ACC112 (cell line): ENCODE results near the gene HPSE2.

Experiments used
- H2AFZ ChIP-seq: fragments of 200-600 bp; sonication (generic); one replicate; pipeline ENCODE4 v1.6.0; 2017; ENCODE audit warnings: antibody characterized with exemption, low read length; ENCODE audit not compliant: unreplicated experiment
- H3K27ac ChIP-seq: fragments of 200-600 bp; sonication (generic); 2 replicates; pipeline ENCODE4 v1.5.1; 2014; ENCODE audit warnings: low read depth, mild to moderate bottlenecking, antibody characterized with exemption, low read length, moderate library complexity
- H3K27me3 ChIP-seq: fragments of 200-600 bp; sonication (generic); 2 replicates; pipeline ENCODE4 v1.6.1; 2014; ENCODE audit warnings: mild to moderate bottlenecking, antibody characterized with exemption, low read length, moderate library complexity, mixed read lengths; ENCODE audit not compliant: insufficient read depth
- H3K36me3 ChIP-seq: fragments of 200-600 bp; sonication (generic); 2 replicates; pipeline ENCODE4 v1.6.1; 2016; ENCODE audit warnings: mild to moderate bottlenecking, antibody characterized with exemption, low read length, moderate library complexity, mixed read lengths; ENCODE audit not compliant: insufficient read depth
- H3K4me1 ChIP-seq: fragments of 200-600 bp; sonication (generic); one replicate; pipeline ENCODE4 v1.6.1; 2016; ENCODE audit warnings: low read length, mixed read lengths; ENCODE audit not compliant: insufficient read depth, unreplicated experiment, control insufficient read depth
- H3K4me3 ChIP-seq: fragments of 200-600 bp; sonication (generic); 2 replicates; pipeline ENCODE4 v1.5.1; 2014; ENCODE audit warnings: mild to moderate bottlenecking, low read depth, low read length
- H3K79me2 ChIP-seq: fragments of 200-600 bp; sonication (generic); one replicate; pipeline ENCODE4 v1.6.0; 2016; ENCODE audit warnings: low read length; ENCODE audit not compliant: control insufficient read depth, unreplicated experiment, insufficient read depth

The HPSE2 gene

DNA sequence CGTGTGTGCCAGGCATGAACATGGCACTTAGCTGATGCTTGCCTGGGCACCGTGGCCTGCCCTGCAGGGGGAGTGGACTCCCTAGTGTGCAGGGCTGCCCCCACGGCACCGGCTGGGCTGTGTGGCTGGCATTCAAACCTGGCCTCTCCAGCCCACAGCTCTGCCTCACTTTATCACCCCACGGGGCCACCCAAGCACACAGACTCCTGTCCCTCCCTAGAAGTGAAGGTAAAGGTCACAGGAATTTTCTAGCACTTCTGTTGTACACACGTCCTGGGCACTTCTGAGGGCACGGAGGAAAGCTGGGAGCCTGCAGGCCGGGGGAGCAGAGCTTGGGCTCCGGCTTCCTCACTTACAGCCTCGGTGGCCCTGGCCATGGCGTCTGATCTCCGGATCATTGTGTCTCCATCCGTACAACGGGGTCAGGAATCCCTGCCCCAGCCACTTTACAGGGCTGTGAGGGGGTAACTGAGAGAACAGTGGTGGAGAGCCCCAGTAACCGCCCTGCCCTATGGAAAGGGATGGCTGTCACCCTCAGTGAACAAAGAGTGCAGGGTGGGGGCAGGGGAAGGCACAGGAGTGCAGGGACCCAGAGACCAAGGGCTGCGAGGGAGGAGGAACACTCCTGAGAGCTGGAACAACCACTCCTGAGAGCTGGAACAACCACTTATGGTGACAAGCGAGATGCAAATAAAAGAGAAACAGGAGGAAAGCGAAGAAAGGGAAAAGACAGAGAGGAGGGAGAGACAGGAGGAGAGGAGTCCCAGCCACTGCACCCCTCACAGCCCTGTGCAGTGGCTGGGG, 816.8 kb downstream of the HPSE2 start:
- H2AFZ ChIP-seq, result no peak overlapping the region
- peaks cover 7% of the 10 kb centered on the region for H3K79me2 ChIP-seq
- peaks cover 12% of the 10 kb centered on the region for H3K4me1 ChIP-seq

GRCh38 chr10:98417973-98418664, 817.5 kb downstream of the HPSE2 start:
- H3K27me3 ChIP-seq, result no peaks in the 10 kb centered on the region
- H2AFZ ChIP-seq, result no peak overlapping the region
- H3K4me3 ChIP-seq, result no peak overlapping the region
- no peak overlapping the region for H3K27ac ChIP-seq
- H3K4me1 ChIP-seq, result peaks cover 12% of the 10 kb centered on the region
- H3K36me3 ChIP-seq, result no peaks in the 10 kb centered on the region
- H3K79me2 ChIP-seq, result peaks cover 8% of the 10 kb centered on the region

More for the DNA sequence above, 816.8 kb downstream of the HPSE2 start:
- Histone ChIP-seq H3K27ac (no peak overlapping the region), H3K36me3 (no peaks in the 10 kb centered on the region), H3K4me3 (no peak overlapping the region), H3K27me3 (no peaks in the 10 kb centered on the region)

DNA sequence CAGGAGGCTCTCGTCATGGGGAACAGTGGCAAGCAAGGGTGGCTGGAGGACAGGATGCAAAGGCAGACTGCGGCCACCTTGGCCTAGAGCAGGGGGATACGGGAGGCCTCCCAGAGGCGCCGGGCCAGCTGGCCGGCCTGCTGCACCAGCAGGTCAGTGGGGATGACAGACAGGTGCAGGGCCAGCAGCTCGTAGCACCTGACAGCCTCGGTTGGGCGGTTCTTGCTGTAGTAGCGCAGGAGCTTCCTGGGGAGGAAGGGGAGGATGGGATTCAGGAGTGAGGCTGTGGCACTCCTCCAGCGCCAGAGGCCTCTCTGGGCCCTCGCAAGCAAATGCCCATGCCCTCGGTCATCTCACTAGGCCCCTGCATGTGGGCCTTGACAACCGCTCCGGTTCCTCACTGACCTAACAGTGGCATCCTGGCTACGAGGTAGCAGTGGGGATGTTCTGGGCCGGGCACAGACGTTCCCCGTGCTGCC, 818.1 kb downstream of the HPSE2 start:
- peaks cover 12% of the 10 kb centered on the region for H3K4me1 ChIP-seq
- no peak overlapping the region for H3K4me3 ChIP-seq
- peaks cover 10% of the 10 kb centered on the region for H3K79me2 ChIP-seq
- H3K36me3 ChIP-seq, result no peaks in the 10 kb centered on the region
- H3K27ac ChIP-seq, result no peak overlapping the region
- H2AFZ ChIP-seq, result no peak overlapping the region
- no peaks in the 10 kb centered on the region for H3K27me3 ChIP-seq

DNA sequence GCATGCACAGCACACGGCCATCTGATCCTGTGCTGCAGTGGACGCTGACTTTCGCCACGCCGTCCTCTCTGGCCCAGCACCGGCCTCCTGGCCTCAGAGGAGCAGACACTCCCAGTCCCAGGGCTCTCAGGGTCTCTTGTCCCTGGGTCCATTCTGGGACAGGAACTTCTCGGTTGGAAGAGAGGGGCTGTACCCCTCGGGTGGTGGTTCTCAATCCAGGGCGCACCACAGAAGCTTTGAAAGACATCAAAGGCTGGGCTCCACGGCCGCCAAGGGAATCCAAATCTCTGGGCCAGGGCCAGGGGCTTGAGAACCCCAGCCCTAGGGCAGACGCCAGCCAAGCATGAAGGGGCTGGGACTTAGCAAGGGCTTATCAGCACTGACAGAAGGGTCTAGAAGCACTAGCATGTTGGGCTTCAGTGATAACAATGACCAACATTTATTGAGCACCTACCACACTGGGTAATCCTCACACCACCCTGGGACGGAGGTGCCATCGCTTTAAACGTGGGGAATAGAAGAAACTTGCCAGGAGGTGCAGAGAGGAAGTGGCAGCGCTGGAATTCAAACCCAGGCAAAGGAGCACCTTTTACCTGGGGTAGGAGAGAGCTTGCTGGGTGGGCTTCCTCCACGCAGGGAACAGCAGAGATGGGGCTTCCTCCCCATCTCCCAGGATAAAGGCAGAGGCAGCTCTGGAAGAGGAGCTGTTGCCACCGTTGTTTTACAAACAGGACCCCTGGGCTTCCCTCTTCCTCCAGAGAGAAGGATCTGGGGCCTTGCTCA, 818.9 kb downstream of the HPSE2 start:
- no peak overlapping the region for H3K4me3 ChIP-seq
- H2AFZ ChIP-seq, result no peak overlapping the region
- no peaks in the 10 kb centered on the region for H3K36me3 ChIP-seq
- peaks cover 12% of the 10 kb centered on the region for H3K4me1 ChIP-seq
- no peak overlapping the region for H3K27ac ChIP-seq
- no peaks in the 10 kb centered on the region for H3K27me3 ChIP-seq
- peaks cover 10% of the 10 kb centered on the region for H3K79me2 ChIP-seq

DNA sequence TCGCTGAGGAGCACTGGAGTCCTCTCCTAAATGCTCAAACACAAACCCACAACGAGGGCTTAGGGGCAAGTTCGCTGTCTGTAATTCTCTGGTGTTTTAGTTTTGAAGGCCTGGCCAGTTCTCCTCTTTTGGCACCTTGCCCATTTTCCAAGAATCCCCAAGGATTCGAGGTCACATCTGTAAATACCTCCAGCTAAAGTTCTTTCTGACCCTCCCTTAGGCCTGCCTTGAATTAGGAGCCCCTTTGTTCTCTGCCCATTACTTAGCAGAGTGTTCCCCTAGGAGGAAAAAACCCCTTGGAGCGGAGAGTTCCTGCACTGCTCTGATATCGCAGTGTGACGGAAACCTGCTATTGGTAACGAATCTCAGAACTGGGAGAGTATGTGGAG, 819.9 kb downstream of the HPSE2 start:
- H3K79me2 ChIP-seq, result peaks cover 10% of the 10 kb centered on the region
- no peaks in the 10 kb centered on the region for H3K27me3 ChIP-seq
- H3K4me1 ChIP-seq, result peaks cover 12% of the 10 kb centered on the region
- no peak overlapping the region for H3K4me3 ChIP-seq
- H3K36me3 ChIP-seq, result no peaks in the 10 kb centered on the region
- H3K27ac ChIP-seq, result no peak overlapping the region
- H2AFZ ChIP-seq, result no peak overlapping the region

GRCh38 chr10:98414932-98415730, 820.5 kb downstream of the HPSE2 start, which contains the start of gene PYROXD2:
Gene PYROXD2 (minus strand): TSS chr10:98415182. CDS start chr10:98415135, 47 bp downstream.
- Histone ChIP-seq H3K27me3 (no peaks in the 10 kb centered on the region), H3K4me3 (peak within 1 kb of the TSS; percentile 80), H3K27ac (no peak within 1 kb of the TSS), H3K4me1 (peaks cover 12% of the 10 kb centered on the region), H3K36me3 (no peaks in the 10 kb centered on the region), H3K79me2 (peaks cover 10% of the 10 kb centered on the region), H2AFZ (peak within 1 kb of the TSS; percentile 18)

GRCh38 chr10:98414578-98414931, 821.1 kb downstream of the HPSE2 start:
- Histone ChIP-seq H2AFZ (peak overlapping the region; percentile 18), H3K36me3 (no peaks in the 10 kb centered on the region), H3K79me2 (peaks cover 10% of the 10 kb centered on the region), H3K27ac (no peak overlapping the region), H3K27me3 (no peaks in the 10 kb centered on the region), H3K4me3 (peak overlapping the region; percentile 80), H3K4me1 (peaks cover 12% of the 10 kb centered on the region)

- H3K27ac ChIP-seq, result no peak overlapping the region
- H3K27me3 ChIP-seq, result no peaks in the 10 kb centered on the region
- no peak overlapping the region for H2AFZ ChIP-seq
- no peak overlapping the region for H3K4me3 ChIP-seq
- peaks cover 12% of the 10 kb centered on the region for H3K4me1 ChIP-seq
- H3K36me3 ChIP-seq, result no peaks in the 10 kb centered on the region
- H3K79me2 ChIP-seq, result peaks cover 10% of the 10 kb centered on the region
Observed at GRCh38 chr10:98411768-98412167, 823.9 kb downstream of the HPSE2 start.

- no peaks in the 10 kb centered on the region for H3K27me3 ChIP-seq
- no peak overlapping the region for H3K27ac ChIP-seq
- peaks cover 12% of the 10 kb centered on the region for H3K4me1 ChIP-seq
- no peak overlapping the region for H3K4me3 ChIP-seq
- H3K36me3 ChIP-seq, result no peaks in the 10 kb centered on the region
- no peak overlapping the region for H2AFZ ChIP-seq
- H3K79me2 ChIP-seq, result peaks cover 10% of the 10 kb centered on the region
Observed at GRCh38 chr10:98411166-98411565, 824.5 kb downstream of the HPSE2 start.

- H3K36me3 ChIP-seq, result no peaks in the 10 kb centered on the region
- no peaks in the 10 kb centered on the region for H3K27me3 ChIP-seq
- no peak overlapping the region for H2AFZ ChIP-seq
- H3K4me3 ChIP-seq, result no peak overlapping the region
- peaks cover 12% of the 10 kb centered on the region for H3K4me1 ChIP-seq
- no peak overlapping the region for H3K27ac ChIP-seq
- peaks cover 10% of the 10 kb centered on the region for H3K79me2 ChIP-seq
Observed at GRCh38 chr10:98410759-98411158, 824.9 kb downstream of the HPSE2 start.
